Medulla oblongata (tissue), 1 donor: ENCODE measurements around the gene MAP3K12.
A peak's percentile ranks its signal among the peaks of the same experiment; 100 is the strongest.
"Not testable (repeated sequence)": the region's sequence is repeated elsewhere in the genome, so short reads cannot be mapped to it uniquely, and the experiment has no call there.

Source experiments
- DNase-seq: peaks from one replicate; pipeline ENCODE4 v3.0.0-alpha.2; 2015; ENCODE audit errors: extremely low spot score

Gene MAP3K12

DNA sequence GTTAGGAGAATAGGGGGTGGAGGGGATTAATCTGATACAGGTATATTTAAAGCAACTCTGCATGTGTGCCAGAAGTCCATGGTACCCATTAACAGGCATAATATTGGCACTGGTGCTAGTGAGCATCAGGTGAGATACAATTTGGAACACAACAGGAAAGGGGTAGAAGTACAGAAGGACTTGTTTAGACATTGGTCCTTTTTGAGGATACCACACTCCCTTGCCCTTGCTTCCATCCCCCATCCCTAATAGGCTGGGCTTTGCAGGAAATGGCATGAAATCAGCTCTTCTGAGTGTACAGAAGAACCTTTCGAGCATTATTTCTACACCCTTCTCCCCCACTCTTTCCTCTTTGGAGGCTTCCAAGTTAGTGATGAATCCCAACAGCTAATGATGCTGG is 31.0 kb downstream of the MAP3K12 start:
- no peak for DNase-seq

- no peak for DNase-seq
Measured at GRCh38 chr12:53467880-53468279, 31.4 kb downstream of the MAP3K12 start.

GRCh38 chr12:53467082-53467481 is 32.2 kb downstream of the MAP3K12 start:
- DNase-seq, result no peak

- DNase-seq, result no peak
Measured at GRCh38 chr12:53466640-53467039, 32.6 kb downstream of the MAP3K12 start.

- DNase-seq, result no peak
Measured at GRCh38 chr12:53465679-53466078, 33.6 kb downstream of the MAP3K12 start.

DNA sequence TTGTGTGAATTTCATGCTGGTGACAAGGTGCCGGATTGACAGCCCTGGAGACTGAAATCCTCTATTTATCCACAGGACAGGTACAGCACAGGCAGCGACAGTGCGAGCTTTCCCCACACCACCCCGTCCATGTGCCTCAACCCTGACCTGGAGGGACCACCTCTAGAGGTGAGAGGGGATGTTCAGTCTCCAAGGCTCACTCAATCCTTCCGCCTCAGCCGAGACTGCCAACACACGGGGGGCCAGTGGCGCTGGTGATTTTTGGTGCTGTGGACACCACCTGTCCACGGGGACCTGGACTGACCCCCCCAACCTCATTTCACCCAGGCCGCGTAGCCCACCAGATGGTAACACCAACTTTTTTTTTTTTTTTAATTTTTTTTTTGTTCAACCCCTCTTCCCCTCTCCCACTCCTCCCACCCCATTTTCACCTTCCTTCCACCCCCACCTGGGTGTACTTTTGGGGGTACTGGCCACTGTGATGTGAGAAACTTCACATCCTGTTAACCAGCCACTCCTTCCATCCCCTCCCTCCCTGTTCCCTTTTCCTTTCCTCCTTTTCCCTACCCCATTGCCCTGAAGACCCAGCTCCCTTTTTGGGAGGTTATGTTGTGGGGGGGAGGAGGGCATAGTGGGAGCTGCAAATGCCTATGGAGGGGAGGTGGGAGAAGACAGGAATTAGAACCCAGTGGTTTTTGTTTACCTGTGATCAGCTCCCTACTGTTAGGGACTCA is 34.4 kb downstream of the MAP3K12 start:
- no peak for DNase-seq

- no peak for DNase-seq
Measured at GRCh38 chr12:53463802-53464560, 35.3 kb downstream of the MAP3K12 start.

DNA sequence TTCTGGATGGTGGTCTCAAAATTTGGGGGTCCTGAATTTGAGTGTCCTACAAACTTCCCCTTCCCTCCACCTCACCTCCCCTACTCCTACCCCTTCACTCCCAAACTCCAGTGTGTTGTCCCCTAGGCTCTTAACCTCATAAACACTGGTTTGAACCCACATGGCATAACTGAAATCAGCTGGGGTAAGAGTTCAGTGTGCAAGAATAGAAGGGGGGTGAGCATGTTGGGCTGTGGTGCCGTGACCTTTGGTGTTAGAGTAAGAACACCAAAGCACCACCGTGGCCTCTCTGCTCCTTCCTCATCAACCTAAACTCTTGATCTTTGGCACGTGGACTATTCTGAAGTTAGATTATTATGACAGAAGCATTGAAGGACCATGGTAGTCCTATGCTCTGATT is 36.3 kb downstream of the MAP3K12 start:
- DNase-seq, result no peak

DNA sequence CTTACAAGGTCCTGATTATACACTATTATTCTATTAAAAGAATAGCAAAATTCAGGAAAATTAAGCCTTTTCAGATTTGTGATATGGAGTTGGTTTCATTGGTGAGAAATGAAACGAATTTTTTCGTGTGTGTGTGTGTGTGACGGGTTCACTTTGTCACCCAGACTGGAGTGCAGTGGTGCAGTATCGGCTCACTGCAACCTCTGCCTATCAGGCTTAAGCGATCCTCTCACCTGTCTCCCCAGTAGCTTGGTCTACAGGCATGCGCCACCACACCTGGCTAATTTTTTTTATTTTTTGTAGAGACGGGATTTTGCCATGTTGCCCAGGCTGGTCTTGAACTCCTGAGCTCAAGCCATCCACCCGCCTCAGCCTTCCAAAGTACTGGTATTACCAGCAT is 37.7 kb downstream of the MAP3K12 start:
- DNase-seq, result no peak

GRCh38 chr12:53461059-53461458 is 38.2 kb downstream of the MAP3K12 start:
- no peak for DNase-seq

DNA sequence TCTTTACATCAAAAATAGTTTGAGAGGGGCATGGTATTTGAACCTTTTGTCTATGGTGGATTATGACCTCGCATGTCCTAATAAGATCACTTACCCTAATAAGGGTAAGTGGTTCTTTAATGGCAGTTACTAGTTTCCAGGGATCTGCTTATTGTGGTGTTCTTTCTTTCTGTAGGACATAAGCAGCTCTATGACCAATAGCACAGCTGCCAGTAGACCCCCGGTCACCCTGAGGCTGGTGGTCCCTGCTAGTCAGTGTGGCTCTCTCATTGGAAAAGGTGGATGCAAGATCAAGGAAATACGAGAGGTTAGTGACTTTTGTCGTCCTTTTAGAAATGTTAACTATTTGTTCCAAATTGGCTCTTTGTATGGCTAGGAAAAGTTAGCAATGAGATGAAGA is 40.2 kb downstream of the MAP3K12 start:
- DNase-seq, result no peak

DNA sequence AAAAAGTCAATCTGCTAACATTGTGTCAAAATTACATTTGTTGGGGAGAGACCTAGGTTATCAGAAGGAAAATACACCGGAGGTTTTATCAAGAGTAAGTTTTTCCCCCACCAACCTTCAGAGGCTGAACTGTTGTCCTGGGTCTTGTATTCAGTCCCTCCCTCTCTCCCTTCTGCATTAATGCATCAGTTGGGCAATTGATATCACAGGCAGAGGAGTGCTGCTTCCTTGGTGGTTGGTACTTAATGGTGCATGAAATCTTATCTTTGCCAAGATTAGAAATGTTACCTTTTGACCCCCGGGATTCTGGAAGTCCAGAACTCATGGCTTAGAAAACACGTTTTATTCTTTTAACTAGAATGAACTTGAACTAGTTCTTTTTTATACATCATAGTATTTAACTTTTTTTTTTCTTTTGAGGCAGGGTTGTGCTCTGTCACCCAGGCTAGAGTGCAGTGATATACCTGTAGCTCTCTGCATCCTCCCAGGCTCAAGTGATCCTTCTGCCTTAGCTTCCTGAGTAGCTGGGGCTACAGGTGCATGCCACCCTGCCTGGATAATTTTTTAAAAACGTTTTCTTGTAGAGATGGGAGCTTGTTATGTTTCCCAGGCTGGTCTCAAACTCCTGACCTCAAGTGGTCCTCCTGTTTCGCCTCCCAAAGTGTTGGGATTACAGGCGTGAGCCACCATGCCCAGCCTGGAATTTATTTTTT is 42.4 kb downstream of the MAP3K12 start:
- no peak for DNase-seq

DNA sequence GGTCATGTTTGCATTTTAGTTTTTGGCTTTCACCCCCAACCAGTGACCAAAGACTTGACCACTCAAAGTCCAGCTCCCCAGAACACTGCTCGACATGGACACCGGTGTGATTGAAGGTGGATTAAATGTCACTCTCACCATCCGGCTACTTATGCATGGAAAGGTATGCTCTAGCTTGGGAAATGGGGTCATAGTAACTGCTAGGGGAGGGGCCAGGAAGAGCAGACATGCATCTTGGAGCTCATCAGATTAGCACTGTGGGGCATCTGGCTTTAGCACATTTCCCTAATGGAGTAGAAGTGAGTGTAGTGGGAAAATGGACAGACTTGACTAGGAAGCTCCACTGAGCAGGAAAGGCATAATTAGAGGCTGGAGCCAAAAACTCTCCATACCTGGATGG is 44.6 kb downstream of the MAP3K12 start:
- DNase-seq, result no peak

DNA sequence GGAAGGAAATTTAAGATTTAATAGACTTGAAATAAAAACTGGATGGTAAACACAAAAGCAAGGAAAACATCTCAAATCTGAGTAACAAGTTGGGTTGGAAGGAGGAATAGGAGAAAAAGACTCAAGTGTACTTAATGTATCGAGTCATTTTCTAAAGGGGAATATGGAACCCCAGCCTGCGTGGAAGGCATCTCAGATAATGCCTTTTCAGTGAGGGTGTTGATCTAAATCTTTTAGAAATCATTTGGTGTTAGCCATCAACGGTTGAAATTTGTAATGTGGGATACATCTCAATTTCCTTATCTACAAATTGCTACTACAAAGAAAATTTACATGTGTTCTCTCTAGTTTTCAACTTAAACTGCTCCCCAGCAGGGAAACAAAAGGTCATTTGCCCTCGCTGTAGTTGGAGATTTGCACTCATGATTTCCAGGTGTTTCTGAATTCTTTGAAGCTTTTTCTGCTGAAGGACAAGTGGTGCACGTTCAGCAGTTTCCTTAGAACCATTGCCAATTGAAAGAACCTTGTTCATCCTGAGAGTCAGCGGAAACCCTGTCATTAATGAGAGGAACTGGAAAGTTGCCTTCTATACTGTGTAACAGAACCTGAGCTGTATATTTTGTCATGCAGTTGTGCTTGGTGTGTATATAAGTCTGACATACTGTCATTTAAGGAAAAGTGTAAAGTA is 45.2 kb downstream of the MAP3K12 start:
- DNase-seq, result no peak

GRCh38 chr12:53452159-53453077 is 46.8 kb downstream of the MAP3K12 start:
- DNase-seq, result peak; percentile 89

DNA sequence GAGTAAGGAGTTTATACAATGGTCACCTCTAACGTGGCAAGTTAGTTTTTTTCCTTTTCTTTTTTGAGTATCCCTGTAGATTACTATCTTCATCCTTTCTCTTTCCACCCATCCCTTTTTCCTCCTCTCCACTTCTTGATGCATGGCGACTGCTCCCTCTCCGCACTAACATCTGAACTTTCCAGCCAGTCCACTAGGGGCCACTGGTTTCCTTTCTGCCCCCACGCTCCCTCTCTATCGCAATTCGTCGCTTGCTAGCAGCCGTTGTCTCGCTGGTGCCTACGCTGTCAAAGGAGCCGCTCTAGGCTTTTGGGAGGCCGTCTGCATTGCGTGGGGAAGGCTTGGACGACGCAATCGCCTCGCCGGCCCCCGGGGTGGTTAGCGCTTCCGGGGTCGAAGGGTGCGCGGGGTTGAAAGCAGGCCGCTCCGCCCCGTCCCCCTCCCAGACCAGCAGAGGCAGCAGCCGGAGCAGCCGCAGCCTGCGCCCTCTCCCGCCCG is 47.5 kb downstream of the MAP3K12 start, which contains the start of gene PCBP2:
Gene PCBP2, plus strand, starts transcription at position 442 of the 498 bp plus-strand sequence. CDS start 2,699 bp downstream, outside the sequence.
- peak; percentile 100 for DNase-seq

- no peak for DNase-seq
Measured at GRCh38 chr12:53450936-53451335, 48.3 kb downstream of the MAP3K12 start.

GRCh38 chr12:53444593-53445325 is 54.5 kb downstream of the MAP3K12 start:
- DNase-seq, result not testable (repeated sequence)

DNA sequence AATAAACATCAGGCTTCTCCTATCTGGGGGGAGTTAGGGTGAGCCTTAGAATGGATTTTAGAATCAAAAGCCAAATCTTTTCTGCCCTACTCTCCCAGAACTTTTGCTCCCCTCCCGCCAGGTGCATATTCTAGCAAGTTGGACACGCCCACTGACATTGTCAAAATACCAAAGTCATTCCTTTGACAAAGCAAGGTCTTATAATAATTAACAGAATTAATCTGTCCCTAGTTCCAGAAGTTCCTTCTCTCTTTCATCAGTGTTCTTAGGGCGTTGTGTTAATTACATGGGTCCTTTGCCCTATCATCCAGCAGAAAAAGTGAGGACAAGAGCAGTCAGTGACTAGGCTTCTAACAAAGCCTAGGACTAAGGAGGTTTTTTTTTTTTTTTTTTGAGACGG is 55.3 kb downstream of the MAP3K12 start:
- DNase-seq, result no peak
